ENCODE data around the gene CRTAC1.

CRTAC1 gene

GRCh38 chr10:97919012-97919411, 111.4 kb downstream of the CRTAC1 start:
- no peak for DNase-seq

GRCh38 chr10:97916586-97916985, 113.8 kb downstream of the CRTAC1 start:
- no peak for DNase-seq

- DNase-seq, result no peak
These were observed 114.9 kb downstream of the CRTAC1 start for GRCh38 chr10:97915346-97916131.

GRCh38 chr10:97914837-97915211, 115.6 kb downstream of the CRTAC1 start:
- peak; percentile 2 to 19 for DNase-seq

- no peak for DNase-seq
These were observed 116.1 kb downstream of the CRTAC1 start for GRCh38 chr10:97914171-97914836.

- DNase-seq, result no peak
These were observed 116.8 kb downstream of the CRTAC1 start for GRCh38 chr10:97913614-97914013.

- DNase-seq, result no peak
These were observed 117.2 kb downstream of the CRTAC1 start for GRCh38 chr10:97913193-97913592.

GRCh38 chr10:97911217-97911616, 119.2 kb downstream of the CRTAC1 start:
- DNase-seq, result no peak

- DNase-seq, result no peak
These were observed 119.8 kb downstream of the CRTAC1 start for GRCh38 chr10:97910661-97911060.

- DNase-seq, result no peak
These were observed 122.6 kb downstream of the CRTAC1 start for GRCh38 chr10:97907830-97908229.

GRCh38 chr10:97907211-97907610, 123.2 kb downstream of the CRTAC1 start:
- no peak for DNase-seq

GRCh38 chr10:97905276-97905675, 125.1 kb downstream of the CRTAC1 start:
- no peak for DNase-seq

GRCh38 chr10:97904576-97904975, 125.8 kb downstream of the CRTAC1 start:
- DNase-seq, result no peak

- no peak for DNase-seq
These were observed 126.4 kb downstream of the CRTAC1 start for GRCh38 chr10:97904018-97904381.

- DNase-seq, result no peak
These were observed 127.0 kb downstream of the CRTAC1 start for GRCh38 chr10:97903128-97904017.

- no peak for DNase-seq
These were observed 129.0 kb downstream of the CRTAC1 start for GRCh38 chr10:97901381-97901780.

- no peak for DNase-seq
These were observed 132.0 kb downstream of the CRTAC1 start for GRCh38 chr10:97898429-97898828.

GRCh38 chr10:97896756-97897358, 133.6 kb downstream of the CRTAC1 start:
- DNase-seq, result no peak

GRCh38 chr10:97895915-97896314, 134.5 kb downstream of the CRTAC1 start:
- DNase-seq, result no peak

- no peak for DNase-seq
These were observed 135.3 kb downstream of the CRTAC1 start for GRCh38 chr10:97895084-97895483.

GRCh38 chr10:97894092-97894491, 136.3 kb downstream of the CRTAC1 start:
- no peak for DNase-seq

GRCh38 chr10:97892939-97893338, 137.5 kb downstream of the CRTAC1 start:
- DNase-seq, result no peak

- no peak for DNase-seq
These were observed 137.9 kb downstream of the CRTAC1 start for GRCh38 chr10:97892506-97892905.

Data from bone marrow (tissue), 2 donors.